ENCODE results near the gene GARS1.

Gene GARS1

GRCh38 chr7:30556840-30557239 is 37.8 kb upstream of the GARS1 start:
- H3K9me3 ChIP-seq (ENCODE audit: control insufficient read depth, low read length), result no peaks in the 10 kb centered on the region
- no peak overlapping the region for H3K4me3 ChIP-seq (ENCODE audit: insufficient read depth, low read depth, low read length)
- no peaks in the 10 kb centered on the region for H3K27me3 ChIP-seq (ENCODE audit: control insufficient read depth, insufficient read depth, low read length, poor library complexity, severe bottlenecking)
- no peaks in the 10 kb centered on the region for H3K36me3 ChIP-seq (ENCODE audit: control insufficient read depth, insufficient read depth, low read length)
- WGBS, 2 experiments, result 27 to 33% methylated on average over 6 of the region's 6 CpGs
- peak overlapping the region; percentile 76 for H3K27ac ChIP-seq (ENCODE audit: insufficient read depth, low read depth, low read length, poor library complexity, severe bottlenecking)
- H3K4me1 ChIP-seq (ENCODE audit: control insufficient read depth, insufficient read depth, low read length), result peaks cover 19% of the 10 kb centered on the region

DNA sequence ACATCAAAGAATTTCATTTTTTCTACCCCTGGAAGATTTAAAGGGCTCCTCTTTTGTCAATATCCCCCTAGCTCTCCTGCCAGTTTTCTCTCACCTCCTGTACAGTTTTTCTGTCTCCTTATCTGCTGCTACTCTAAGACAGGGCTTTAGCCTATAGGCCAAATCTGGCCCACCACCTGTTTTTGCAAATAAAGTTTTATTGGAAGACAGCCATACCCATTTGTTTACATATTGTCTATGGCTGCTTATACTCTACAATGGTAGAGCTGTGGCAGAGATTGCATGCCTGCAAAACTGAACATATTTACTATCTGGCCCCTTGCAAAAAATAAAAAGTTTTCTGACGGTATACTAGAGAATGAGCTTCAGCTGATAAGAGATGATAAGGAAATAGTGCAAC is 37.4 kb upstream of the GARS1 start:
- Histone ChIP-seq H3K4me1 (ENCODE audit: control insufficient read depth, insufficient read depth, low read length) (peaks cover 20% of the 10 kb centered on the region), H3K27me3 (ENCODE audit: control insufficient read depth, insufficient read depth, low read length, poor library complexity, severe bottlenecking) (no peaks in the 10 kb centered on the region), H3K4me3 (ENCODE audit: insufficient read depth, low read depth, low read length) (no peak overlapping the region), H3K9me3 (ENCODE audit: control insufficient read depth, low read length) (no peaks in the 10 kb centered on the region), H3K36me3 (ENCODE audit: control insufficient read depth, insufficient read depth, low read length) (no peaks in the 10 kb centered on the region), H3K27ac (ENCODE audit: insufficient read depth, low read depth, low read length, poor library complexity, severe bottlenecking) (peak overlapping the region; percentile 76)
- 100% methylated on average over 1 of the region's 1 CpG for WGBS, 2 experiments

DNA sequence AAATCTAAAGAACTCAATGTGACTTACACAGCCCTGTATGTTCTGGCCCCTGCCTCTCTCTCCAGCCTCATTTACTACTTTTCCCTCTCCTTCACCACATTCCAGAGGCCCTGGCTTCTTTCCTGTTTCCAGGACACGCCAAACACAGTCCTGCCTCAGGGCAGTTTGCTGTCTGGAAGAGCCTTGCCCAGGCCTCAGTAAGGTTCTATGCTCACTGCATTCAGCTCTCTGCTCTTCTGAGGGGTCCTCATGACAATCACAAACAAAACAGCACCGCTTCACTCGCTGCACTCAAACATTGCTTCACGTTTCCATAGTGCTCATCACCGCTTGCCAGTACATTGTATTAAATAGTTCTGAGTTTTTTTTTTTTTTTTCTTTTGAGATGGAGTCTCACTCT is 35.1 kb upstream of the GARS1 start:
- no peaks in the 10 kb centered on the region for H3K27me3 ChIP-seq (ENCODE audit: control insufficient read depth, insufficient read depth, low read length, poor library complexity, severe bottlenecking)
- no peak overlapping the region for H3K27ac ChIP-seq (ENCODE audit: insufficient read depth, low read depth, low read length, poor library complexity, severe bottlenecking)
- WGBS, 2 experiments, result 94 to 95% methylated on average over 5 of the region's 5 CpGs
- no peak overlapping the region for H3K4me3 ChIP-seq (ENCODE audit: insufficient read depth, low read depth, low read length)
- H3K9me3 ChIP-seq (ENCODE audit: control insufficient read depth, low read length), result no peaks in the 10 kb centered on the region
- peaks cover 24% of the 10 kb centered on the region for H3K4me1 ChIP-seq (ENCODE audit: control insufficient read depth, insufficient read depth, low read length)
- no peaks in the 10 kb centered on the region for H3K36me3 ChIP-seq (ENCODE audit: control insufficient read depth, insufficient read depth, low read length)

GRCh38 chr7:30561389-30561788 is 33.3 kb upstream of the GARS1 start:
- H3K27ac ChIP-seq (ENCODE audit: insufficient read depth, low read depth, low read length, poor library complexity, severe bottlenecking), result no peak overlapping the region
- H3K4me1 ChIP-seq (ENCODE audit: control insufficient read depth, insufficient read depth, low read length), result peaks cover 19% of the 10 kb centered on the region
- no peak overlapping the region for H3K4me3 ChIP-seq (ENCODE audit: insufficient read depth, low read depth, low read length)
- no peaks in the 10 kb centered on the region for H3K27me3 ChIP-seq (ENCODE audit: control insufficient read depth, insufficient read depth, low read length, poor library complexity, severe bottlenecking)
- H3K9me3 ChIP-seq (ENCODE audit: control insufficient read depth, low read length), result no peaks in the 10 kb centered on the region
- no peaks in the 10 kb centered on the region for H3K36me3 ChIP-seq (ENCODE audit: control insufficient read depth, insufficient read depth, low read length)
- whole genome bisulfite sequencing, 2 experiments, result 94 to 95% methylated on average over 5 to 6 of the region's 6 CpGs

DNA sequence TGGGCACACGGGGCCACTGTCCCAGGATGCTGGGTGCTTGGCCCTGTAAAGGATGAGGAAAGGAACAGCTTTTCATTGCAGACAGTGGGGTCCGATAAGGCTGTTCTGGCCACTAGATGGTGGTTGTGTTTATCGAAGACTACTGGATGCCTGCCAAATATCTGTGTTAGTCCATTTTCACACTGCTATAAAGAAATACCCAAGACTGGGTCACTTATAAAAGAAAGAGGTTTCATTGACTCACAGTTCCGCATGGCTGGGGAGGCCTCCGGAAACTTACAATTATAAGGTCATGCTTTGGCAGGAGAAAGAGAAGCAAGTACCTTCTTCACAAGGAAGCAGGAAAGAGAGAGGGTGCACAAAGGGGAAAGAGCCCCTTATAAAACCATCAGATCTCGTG is 32.2 kb upstream of the GARS1 start:
- Histone ChIP-seq H3K4me3 (ENCODE audit: insufficient read depth, low read depth, low read length) (no peak overlapping the region), H3K27me3 (ENCODE audit: control insufficient read depth, insufficient read depth, low read length, poor library complexity, severe bottlenecking) (no peaks in the 10 kb centered on the region), H3K9me3 (ENCODE audit: control insufficient read depth, low read length) (no peaks in the 10 kb centered on the region), H3K27ac (ENCODE audit: insufficient read depth, low read depth, low read length, poor library complexity, severe bottlenecking) (no peak overlapping the region), H3K36me3 (ENCODE audit: control insufficient read depth, insufficient read depth, low read length) (no peaks in the 10 kb centered on the region), H3K4me1 (ENCODE audit: control insufficient read depth, insufficient read depth, low read length) (peaks cover 10% of the 10 kb centered on the region)
- 88 to 91% methylated on average over 5 to 6 of the region's 6 CpGs for WGBS, 2 experiments

DNA sequence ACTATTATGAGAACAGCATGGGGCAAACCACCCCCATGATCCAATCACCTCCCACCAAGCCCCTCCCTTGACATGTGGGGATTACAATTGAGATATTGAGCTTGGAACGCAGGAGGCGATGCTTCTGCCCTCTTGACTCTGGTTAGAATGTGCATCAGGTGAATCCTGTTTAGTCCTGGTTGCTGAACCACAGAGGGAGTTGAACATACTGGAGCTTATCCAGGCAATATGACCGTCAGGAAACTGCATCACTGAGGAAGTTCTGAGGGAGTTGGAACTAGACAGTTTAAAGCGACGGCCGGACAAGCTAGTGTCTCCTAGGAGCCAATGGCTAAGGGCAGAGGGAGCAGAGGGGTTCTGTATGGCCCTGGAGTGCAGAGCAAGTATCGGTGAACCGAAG is 31.8 kb upstream of the GARS1 start:
- no peaks in the 10 kb centered on the region for H3K27me3 ChIP-seq (ENCODE audit: control insufficient read depth, insufficient read depth, low read length, poor library complexity, severe bottlenecking)
- H3K36me3 ChIP-seq (ENCODE audit: control insufficient read depth, insufficient read depth, low read length), result no peaks in the 10 kb centered on the region
- peaks cover 7% of the 10 kb centered on the region for H3K4me1 ChIP-seq (ENCODE audit: control insufficient read depth, insufficient read depth, low read length)
- no peaks in the 10 kb centered on the region for H3K9me3 ChIP-seq (ENCODE audit: control insufficient read depth, low read length)
- WGBS, 2 experiments, result 89 to 90% methylated on average over 8 of the region's 8 CpGs
- H3K27ac ChIP-seq (ENCODE audit: insufficient read depth, low read depth, low read length, poor library complexity, severe bottlenecking), result no peak overlapping the region
- no peak overlapping the region for H3K4me3 ChIP-seq (ENCODE audit: insufficient read depth, low read depth, low read length)

GRCh38 chr7:30563326-30563942 is 31.2 kb upstream of the GARS1 start:
- no peaks in the 10 kb centered on the region for H3K27me3 ChIP-seq (ENCODE audit: control insufficient read depth, insufficient read depth, low read length, poor library complexity, severe bottlenecking)
- no peak overlapping the region for H3K27ac ChIP-seq (ENCODE audit: insufficient read depth, low read depth, low read length, poor library complexity, severe bottlenecking)
- 92% methylated on average over 18 of the region's 18 CpGs for WGBS, 2 experiments
- H3K36me3 ChIP-seq (ENCODE audit: control insufficient read depth, insufficient read depth, low read length), result no peaks in the 10 kb centered on the region
- peaks cover 10% of the 10 kb centered on the region for H3K4me1 ChIP-seq (ENCODE audit: control insufficient read depth, insufficient read depth, low read length)
- H3K4me3 ChIP-seq (ENCODE audit: insufficient read depth, low read depth, low read length), result no peak overlapping the region
- no peaks in the 10 kb centered on the region for H3K9me3 ChIP-seq (ENCODE audit: control insufficient read depth, low read length)

DNA sequence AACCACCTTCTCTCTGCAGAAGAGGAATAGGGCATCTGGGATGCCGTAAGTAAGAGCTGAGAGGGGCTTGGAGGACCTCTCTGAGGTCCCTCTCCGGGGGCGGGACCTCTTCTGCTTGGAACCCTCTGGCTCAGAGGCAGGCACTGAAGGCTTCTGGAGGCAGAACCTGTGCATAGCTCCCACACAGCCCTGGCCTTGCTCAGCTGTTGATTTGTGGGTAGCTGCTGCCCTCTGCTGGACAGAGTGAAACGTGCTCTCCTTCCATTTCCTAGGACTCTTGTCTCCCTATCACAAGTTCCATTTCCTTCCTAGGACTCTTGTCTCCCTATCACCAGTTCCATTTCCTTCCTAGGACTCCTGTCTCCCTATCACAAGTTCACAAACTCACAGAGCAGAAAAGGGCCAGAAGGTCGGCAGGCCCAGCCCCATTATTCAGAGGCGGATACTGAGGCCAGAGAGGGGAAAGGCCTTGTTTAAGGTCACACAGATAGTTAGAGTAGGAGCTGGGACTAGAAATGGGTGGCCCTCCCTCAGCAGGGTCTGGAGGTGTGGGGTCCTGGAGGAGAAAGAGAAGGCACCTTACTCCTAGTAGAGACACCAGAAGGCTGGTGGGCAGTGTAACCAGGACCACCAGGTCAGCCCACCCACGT is 30.3 kb upstream of the GARS1 start:
- H3K4me1 ChIP-seq (ENCODE audit: control insufficient read depth, insufficient read depth, low read length), result peaks cover 11% of the 10 kb centered on the region
- no peaks in the 10 kb centered on the region for H3K9me3 ChIP-seq (ENCODE audit: control insufficient read depth, low read length)
- H3K4me3 ChIP-seq (ENCODE audit: insufficient read depth, low read depth, low read length), result no peak overlapping the region
- 29 to 32% methylated on average over 7 of the region's 7 CpGs for WGBS, 2 experiments
- H3K27me3 ChIP-seq (ENCODE audit: control insufficient read depth, insufficient read depth, low read length, poor library complexity, severe bottlenecking), result no peaks in the 10 kb centered on the region
- H3K27ac ChIP-seq (ENCODE audit: insufficient read depth, low read depth, low read length, poor library complexity, severe bottlenecking), result no peak overlapping the region
- no peaks in the 10 kb centered on the region for H3K36me3 ChIP-seq (ENCODE audit: control insufficient read depth, insufficient read depth, low read length)

DNA sequence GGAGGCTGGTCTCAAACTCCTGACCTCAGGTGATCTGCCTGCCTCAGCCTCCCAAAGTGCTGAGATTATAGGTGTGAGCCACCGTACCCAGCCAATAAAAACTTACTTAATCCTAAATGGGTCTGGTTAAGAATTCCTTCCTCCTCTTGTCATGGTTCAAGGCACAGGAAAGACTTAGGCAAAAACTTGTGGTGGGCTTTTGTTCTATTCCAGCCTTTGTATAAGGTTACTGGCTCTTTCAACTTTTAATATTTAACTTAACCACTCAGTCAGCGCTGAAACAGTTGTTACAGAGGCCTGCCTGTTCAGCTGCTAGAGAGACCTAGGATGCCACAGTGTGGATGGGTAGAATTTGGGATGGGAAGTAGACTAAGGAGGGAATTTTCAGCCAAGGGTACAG is 28.1 kb upstream of the GARS1 start:
- WGBS, 2 experiments, result 90 to 98% methylated on average over 2 of the region's 2 CpGs
- no peaks in the 10 kb centered on the region for H3K36me3 ChIP-seq (ENCODE audit: control insufficient read depth, insufficient read depth, low read length)
- H3K4me3 ChIP-seq (ENCODE audit: insufficient read depth, low read depth, low read length), result no peak overlapping the region
- H3K27ac ChIP-seq (ENCODE audit: insufficient read depth, low read depth, low read length, poor library complexity, severe bottlenecking), result no peak overlapping the region
- H3K9me3 ChIP-seq (ENCODE audit: control insufficient read depth, low read length), result no peaks in the 10 kb centered on the region
- no peaks in the 10 kb centered on the region for H3K27me3 ChIP-seq (ENCODE audit: control insufficient read depth, insufficient read depth, low read length, poor library complexity, severe bottlenecking)
- H3K4me1 ChIP-seq (ENCODE audit: control insufficient read depth, insufficient read depth, low read length), result peaks cover 11% of the 10 kb centered on the region

- whole genome bisulfite sequencing, 2 experiments, result 95 to 97% methylated on average over 4 of the region's 4 CpGs
- no peak overlapping the region for H3K4me3 ChIP-seq (ENCODE audit: insufficient read depth, low read depth, low read length)
- H3K27ac ChIP-seq (ENCODE audit: insufficient read depth, low read depth, low read length, poor library complexity, severe bottlenecking), result no peak overlapping the region
- no peaks in the 10 kb centered on the region for H3K36me3 ChIP-seq (ENCODE audit: control insufficient read depth, insufficient read depth, low read length)
- H3K27me3 ChIP-seq (ENCODE audit: control insufficient read depth, insufficient read depth, low read length, poor library complexity, severe bottlenecking), result no peaks in the 10 kb centered on the region
- no peaks in the 10 kb centered on the region for H3K9me3 ChIP-seq (ENCODE audit: control insufficient read depth, low read length)
- peaks cover 8% of the 10 kb centered on the region for H3K4me1 ChIP-seq (ENCODE audit: control insufficient read depth, insufficient read depth, low read length)
These were observed 27.6 kb upstream of the GARS1 start for GRCh38 chr7:30567081-30567480.
